Testis (tissue), 2 donors: ENCODE results near the gene NCF2.
A peak's percentile ranks its signal among the peaks of the same experiment; 100 is the strongest.

ENCODE experiments used
- CTCF ChIP-seq, 3 experiments: fragments of 450-650 bp in 2 of 3; fragments of 200-600 bp in 1 of 3; sonication (generic) in 1 of 3; IDR thresholded peaks; one replicate each; pipeline ENCODE4 v1.5.1; 2016 to 2019; ENCODE audit warnings: antibody characterized with exemption in 3 of 3, mild to moderate bottlenecking in 2 of 3, moderate library complexity in 1 of 3
- POLR2A ChIP-seq: fragments of 450-650 bp; IDR thresholded peaks from one replicate; pipeline ENCODE4 v1.6.1; 2017; ENCODE audit warnings: antibody characterized with exemption, mild to moderate bottlenecking, moderate library complexity

GRCh38 chr1:183609313-183609712 lies 19.1 kb upstream of the NCF2 start:
- TF ChIP-seq CTCF (IDR thresholded peaks at IDR 0.05) (peak; percentile 44 to 57 (median 45)), POLR2A (no peak)
